Stimulated activated CD4-positive, alpha-beta T cell treated with anti-CD3 and anti-CD28 coated beads, TNF-alpha, amount 100 ng/mL, for 48 hours (primary cell): Measurements from ENCODE around the gene RAB3D.
"Not testable (repeated sequence)": the region's sequence is repeated elsewhere in the genome, so short reads cannot be mapped to it uniquely, and the experiment has no call there.

Source experiments
- DNase-seq, 3 donors: peaks; one replicate each; pipeline ENCODE4 v3.0.0-alpha.2; 2020; ENCODE audit warnings: low read depth in 3 of 3

RAB3D gene

DNA sequence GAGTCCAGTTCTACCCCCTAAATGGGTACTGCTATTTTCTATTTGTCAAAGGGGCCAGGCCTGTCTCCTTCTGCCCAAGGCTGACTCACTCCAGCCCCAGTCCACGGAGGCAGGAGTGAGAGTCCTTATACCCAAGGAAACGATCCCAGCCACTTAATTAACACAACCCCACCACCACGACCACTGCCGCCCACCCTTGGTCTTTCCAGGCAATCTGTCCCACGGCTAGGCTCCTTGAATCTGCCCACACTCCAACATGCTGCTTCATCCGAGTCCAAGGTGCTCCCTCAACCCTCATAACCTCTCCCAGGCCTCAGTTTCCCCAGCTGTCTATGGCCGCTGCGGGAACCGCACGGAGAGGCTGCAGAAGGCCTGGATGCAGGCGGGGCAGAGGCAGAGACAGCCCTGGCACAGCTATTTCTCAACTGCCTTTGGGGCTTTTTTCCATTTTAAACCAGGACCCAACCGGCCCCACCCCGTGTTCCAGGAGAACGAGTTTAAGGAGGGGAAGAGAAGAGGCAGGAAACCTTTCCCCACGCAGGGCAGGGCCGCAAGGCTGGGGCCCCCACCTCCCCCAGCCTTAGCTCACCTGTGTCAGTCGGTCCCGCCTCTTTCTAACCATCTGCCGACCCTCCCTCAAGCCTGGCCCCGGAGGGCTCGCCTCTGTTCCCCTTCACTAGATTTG is 746 bp downstream of the RAB3D start:
- no peak for DNase-seq

DNA sequence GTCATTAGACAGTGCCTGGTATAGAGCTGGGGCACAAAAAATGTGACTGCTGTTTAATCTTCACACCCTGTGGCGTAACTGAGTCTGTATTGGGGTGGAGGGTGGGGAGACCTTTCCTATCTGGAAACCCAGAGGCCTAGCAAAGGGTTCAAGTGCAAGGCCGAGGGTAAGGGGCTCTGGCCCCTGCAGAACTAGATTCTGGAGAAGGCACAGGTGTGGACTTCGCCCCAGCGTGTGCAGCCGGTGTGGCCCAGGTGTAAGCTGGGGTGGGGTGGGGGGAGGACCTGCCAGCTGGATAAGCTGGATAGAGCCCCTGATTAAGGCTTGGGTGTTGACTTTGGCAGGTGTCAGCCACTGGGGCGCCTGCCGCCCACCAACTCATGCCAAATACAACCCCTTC is 1.3 kb downstream of the RAB3D start:
- DNase-seq: no peak

DNA sequence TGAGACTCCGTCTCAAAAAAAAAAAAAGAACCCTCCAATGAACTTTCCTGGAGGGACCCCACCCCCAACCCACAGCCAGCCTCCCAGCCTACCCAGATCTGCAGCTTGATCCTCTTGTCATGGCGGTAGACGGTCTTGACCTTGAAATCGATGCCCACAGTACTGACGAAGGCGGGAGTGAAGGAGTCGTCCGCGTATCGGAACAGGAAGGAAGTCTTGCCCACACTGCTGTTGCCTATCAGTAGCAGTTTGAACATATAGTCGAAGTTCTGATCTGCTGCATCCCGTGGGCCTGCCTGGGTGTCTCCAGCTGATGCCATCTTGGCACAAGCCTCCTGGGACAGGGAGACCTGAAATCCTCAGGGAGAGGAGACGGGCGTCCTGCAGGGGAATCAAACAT is 2.4 kb downstream of the RAB3D start:
- DNase-seq: no peak

DNA sequence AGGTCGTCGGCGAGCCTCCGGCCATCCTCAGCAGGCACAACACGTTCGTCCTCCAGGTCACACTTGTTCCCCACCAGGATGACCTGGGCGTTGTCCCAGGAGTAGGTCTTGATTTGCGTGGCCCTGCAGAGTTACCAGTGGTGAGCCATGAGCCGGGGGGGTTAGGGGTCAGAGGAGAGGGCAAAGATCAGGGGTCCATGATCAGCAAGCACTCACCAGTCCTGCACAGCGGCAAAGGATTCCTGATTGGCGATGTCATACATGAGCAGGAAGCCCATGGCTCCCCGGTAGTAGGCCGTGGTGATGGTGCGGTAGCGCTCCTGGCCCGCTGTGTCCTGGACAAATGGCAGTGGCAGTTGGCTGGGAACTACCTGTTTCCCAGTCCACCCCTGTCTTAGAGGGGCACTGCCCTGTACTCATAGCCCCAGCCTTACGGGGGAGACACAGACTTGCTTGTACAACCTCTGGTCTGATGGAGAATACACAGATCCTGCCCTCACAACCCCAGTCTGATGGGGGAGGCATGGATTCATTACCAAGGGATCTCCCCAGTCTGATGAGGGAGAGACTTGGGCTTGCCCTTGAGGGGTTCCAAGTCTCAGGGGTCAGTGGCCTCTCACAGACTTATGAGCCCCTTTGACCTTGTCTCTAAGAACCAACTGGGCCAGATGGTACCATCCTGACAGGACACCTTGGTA is 3.9 kb downstream of the RAB3D start:
- no peak for DNase-seq

DNA sequence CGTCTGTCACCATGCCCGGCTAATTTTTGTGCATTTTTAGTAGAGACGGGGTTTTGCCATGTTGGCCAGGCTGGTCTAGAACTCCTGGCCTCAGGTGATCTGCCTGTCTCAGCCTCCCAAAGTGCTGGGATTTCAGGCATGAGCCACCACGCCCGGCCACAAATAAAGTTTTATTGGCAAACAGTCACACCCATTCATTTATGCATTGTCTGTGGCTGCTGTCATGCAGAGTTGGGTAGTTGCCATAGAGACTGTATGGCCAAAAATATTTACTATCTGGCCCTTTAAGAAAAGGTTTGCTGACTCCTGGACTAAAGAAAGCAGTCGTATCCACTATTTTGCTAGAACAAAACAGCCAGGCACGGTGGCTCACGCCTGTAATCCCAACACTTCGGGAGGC is 5.6 kb downstream of the RAB3D start:
- DNase-seq: not testable (repeated sequence)

DNA sequence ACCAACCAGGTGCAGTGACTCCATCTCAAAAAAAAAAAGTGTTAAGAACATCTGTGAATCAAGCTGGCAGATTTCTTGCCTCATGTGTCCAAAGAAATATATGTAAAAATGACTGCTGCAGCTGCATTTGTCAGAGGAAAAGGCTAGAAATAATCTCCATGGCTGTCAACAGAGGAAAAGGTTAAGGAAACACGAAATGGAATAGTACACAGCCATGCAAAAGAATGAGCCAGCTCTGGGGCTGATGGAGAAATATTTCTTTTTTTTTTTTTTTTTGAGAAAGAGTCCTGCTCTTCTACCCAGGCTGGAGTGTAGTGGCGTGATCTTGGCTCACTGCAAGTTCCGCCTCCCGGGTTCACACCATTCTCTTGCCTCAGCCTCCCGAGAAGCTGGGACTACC is 6.6 kb downstream of the RAB3D start:
- DNase-seq: no peak

DNA sequence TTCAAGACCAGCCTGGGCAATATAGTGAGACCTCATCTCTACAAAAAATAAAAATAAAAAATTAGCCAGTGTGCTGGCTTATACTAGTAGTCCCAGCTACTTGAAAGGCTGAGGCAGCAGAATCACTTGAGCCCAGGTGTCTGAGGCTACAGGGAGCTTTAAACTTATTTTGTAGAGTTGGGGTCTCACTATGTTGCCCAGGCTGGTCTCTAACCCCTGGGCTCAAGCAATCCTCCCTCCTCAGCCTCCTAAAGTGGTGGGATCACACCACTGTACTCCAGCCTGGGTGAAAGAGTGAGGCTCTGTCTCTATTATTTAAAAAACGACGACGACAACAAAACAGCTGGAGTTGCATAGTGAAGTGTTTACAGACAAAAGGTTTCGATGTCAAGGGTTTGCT is 8.0 kb downstream of the RAB3D start:
- no peak for DNase-seq

DNA sequence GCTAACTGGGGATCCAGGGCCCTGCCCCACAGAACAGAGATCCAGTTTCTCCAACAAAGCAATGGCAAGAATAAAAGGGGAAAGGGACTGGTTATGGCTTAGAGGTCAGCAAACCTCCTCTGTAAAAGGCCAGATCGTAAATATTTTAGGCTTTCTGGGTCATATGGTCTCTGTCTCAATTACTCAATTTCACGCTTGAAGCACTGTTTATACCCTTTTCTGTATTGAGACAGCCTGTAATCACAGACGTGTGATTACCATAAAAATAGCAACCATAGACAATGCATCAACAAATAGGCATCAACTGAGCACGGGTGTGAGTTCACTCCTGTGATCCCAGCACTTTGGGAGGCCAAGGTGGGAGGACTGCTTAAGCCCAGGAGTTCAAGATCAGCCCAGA is 9.3 kb downstream of the RAB3D start:
- DNase-seq: no peak

DNA sequence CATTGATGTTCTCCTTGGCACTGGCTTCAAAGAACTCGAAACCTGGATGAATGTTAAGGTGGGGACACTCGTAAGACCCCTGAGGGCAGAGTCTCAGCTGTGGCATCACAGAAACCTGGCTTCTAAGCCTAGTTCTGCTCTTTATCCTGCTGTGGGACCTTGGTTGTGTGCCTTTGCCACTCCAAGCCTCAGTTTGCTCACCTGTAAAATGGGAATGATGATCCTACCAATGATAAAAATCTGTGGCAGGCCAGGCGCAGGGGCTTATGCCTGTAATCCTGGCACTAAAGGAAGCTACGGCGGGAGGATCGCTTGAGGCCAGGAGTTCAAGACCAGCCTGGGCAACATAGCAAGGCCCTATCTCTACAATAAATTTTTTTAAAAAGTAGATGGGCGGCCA is 13.9 kb downstream of the RAB3D start:
- no peak for DNase-seq

DNA sequence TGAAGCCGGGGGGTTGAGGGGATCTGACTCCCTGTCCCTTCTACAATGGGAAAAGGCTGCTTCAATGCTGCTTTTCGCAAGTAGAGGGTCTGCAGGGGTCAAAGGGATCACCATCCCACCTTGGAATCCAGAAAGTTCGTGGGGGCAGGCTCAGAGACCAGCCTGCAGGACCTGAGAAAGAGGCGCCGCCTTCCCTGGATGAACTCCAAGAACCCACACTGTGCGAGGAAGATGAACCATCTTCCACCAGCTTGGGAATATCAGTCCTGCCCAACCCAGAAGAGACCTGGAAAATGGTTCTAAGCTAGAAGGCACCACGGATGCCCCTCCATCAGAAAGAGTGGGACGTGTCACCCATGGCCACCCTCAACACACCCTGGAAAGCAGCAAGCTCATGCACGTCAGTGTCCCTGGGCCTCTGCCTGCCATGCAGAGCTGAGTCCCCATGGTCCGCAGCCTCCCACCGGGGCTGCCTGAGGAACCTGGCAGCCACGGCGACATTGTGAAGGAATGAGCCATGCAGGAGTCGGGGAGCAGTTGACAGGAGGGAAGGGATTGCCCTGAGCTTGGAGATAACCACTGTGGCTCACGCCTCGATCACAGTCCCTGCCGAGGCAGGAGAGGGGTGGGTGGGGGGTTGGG is 14.6 kb downstream of the RAB3D start:
- no peak for DNase-seq

DNA sequence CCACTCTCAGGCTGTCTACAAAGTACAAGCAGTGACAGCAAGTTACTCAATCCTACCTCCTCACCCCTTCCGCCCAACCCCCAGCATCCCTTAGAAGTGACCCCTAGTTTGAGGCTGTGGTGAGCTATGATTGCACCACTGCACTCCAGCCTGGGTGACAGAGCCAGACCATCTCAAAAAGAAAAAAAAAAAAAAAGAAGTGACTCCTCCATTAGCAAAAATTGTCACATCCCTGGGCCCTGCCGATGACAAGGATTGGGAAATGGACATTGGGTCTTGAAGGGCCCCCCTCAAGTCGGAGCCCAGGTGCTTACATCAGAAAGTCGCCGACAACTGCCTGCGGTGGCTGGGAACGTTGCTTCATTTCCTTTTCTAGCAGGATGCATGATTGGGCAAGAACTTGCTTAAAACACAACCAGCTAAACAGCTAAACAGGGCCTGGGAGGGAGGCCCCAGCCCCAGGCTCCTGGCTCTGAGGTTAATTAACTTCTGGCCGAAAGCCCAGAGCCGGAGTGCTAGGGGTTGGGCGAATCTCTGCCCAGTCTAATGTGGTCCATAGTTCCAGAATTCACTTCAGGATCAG is 15.3 kb downstream of the RAB3D start:
- DNase-seq: peak in 1 of 3 donors; percentile 14

DNA sequence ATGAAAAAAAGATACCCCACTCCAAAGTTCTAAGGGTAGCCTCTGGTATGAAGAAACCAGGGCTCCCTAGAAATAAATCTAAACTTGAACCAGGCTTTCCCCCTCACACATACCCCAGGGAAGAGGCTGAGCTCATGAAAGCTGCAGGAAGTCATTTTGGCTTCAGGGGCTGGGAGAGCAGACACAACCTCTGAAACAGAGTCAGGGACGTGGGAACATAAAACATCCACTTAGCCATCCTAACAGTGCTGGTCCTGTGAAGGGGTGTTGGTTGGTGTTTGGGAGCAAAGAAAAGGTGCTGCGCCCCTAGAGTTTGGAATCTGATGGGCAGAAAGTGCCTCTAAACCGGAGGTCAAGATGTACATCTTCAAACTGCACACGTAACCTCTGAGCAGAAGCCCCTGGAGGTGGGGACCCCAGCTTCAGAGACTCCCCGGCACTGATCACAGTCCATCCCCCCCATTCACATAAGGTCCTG is 15.8 kb downstream of the RAB3D start:
- DNase-seq: no peak

DNA sequence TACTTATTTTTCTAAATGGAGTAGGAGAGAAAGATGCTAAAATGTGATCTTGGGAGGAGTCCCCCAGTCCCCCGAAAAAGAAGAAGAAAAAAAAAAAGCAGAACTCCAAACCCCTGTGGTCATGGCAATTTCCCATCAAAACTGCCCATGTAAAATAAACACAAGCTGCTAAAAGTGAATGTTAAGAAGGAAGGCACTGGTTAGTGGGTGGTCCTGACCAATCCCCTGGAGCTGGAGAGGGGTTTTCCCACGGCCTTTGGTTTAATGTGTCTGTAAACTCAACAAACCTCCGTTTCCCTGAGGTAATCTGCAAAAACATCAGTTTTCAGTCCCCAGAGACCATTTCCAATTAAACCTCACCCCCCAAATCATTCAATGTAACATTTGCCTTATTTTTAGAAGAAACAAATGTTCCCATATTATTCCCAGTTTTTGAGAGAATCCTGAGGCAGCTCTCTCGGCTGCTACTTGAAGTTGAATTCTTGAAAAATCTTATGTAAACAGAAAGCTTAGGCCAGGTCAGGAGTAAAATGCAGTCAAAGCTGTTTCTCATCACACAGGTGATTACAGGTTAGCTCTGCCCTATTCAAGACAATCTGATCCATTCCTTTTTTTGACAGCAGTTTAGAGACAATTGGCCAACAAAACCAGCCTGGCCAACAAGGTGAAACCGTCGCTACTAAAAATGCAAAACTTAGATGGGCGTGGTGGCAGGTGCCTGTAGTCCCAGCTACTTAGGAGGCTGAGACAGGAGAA is 17.0 kb downstream of the RAB3D start:
- DNase-seq: no peak

DNA sequence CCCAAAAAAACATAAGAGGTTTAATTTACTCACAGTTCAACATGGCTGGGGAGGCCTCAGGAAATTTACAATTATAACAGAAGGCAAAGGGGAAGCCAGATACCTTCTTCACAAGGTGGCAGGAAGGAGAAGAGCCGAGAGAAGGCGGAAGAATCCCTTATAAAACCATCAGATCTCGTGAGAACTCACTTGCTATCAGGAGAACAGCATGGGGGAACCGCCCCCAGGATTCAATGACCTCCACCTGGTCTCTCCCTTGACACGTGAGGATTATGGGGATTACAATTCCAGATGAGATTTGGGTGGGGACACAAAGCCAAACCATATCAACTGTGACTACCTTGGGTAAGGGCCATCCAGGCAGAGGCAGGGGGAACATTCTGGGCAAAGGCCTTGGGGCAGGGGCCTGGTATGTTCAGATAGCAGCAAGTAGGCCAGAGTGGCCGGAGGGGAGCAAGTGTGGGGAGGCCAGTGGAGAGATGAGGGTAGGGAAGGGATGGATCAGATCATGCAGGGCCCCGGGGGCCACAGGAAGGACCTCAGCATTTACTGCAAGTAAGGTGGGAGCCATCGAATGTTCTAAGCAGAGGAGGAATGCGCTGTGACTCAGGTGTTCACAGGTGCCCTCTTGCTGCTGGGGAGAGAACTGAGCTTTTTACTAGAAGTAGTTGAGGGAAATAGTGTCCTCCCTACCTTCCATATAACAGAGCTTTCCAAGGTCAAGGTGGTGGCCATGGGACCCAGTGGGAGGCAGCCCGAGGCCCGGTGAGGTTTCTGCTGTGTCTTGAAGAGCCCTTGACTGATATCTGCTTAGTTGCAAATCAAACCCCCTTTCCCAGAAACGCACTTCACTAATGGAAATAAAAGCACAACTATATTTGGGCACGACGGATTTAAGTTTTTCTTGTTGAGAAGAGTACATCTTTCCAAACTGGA is 18.0 kb downstream of the RAB3D start:
- DNase-seq: no peak

DNA sequence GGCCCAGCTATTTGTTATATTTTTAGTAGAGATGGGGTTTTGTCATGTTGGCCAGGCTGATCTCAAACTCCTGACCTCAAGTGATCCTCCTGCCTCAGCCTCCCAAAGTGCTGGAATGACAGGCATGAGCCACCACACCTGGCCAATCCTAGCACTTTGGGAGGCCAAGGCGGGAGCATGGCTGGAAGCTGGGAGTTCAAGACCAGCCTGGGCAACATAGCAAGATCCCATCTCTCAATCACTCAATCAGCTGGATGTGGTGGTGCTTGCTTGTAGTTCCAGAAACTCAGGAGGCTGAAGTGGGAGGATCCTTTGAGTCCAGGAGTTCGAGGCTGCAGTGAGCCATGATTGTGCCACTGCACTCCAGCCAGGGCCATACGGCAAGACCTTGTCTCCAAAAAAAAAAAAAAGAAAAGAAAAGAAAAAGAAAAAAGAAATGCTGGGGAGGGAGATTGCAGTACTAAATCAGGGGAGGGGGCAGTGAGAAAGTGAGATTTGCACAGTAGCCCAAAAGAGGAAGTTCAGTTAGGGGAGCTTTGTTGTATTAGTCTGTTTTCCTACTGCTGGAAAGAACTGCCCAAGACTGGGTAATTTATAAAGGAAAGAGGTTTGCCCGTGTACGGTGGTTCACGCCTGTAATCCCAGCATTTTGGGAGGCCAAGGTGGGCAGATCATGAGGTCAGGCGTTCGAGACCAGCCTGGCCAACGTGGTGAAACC is 19.0 kb downstream of the RAB3D start:
- not testable (repeated sequence) for DNase-seq

DNA sequence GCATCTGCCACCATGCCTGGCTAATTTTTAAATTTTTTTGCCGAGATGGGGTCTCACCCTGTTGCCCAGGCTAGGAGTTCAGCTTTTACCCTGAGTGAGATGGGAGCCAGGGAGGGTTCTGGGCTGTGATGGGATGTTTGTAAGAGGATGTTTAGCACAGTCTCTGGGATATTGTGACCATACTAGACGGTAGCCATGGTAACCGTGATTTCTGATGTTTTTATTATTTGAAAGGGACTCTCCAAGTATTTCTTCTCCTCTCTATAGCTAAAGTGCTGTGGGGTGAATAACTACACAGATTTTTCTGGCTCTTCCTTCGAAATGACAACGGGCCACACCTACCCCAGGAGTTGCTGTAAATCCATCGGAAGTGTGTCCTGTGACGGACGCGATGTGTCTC is 33.1 kb downstream of the RAB3D start:
- no peak for DNase-seq

DNA sequence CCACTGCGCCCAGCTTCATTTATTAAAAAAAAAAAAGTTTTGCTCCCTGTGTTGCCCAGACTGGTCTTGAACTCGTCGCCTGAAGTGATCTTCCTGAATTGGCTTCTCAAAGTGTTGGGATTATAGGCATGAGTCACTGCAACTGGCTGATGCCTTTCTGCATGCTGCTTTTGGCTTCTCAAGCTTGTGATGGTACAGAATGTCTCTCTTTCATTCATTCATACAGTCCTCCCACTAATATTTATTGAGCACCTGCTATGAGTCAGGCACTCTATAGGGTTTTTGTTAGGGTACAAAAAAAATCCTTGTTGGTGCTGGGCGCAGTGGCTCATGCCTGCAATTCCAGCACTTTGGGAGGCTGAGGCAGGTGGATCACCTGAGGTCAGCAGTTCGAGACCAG is 34.5 kb downstream of the RAB3D start:
- no peak for DNase-seq

DNA sequence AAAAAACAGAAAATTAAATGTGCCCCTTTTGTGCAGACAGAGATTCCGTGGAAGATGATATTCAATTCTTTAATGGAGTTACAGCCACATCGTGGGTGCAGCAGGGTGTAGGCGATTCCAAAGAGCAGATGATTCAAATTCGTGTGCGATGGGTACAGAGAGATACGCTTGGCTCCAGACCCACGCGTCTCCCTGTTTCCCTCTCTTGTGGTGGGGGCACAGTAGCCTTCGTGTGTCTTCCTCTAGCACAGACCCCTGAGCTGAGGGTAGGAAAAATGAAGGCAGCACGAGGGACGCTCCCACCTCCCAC is 38.7 kb downstream of the RAB3D start:
- DNase-seq: no peak

DNA sequence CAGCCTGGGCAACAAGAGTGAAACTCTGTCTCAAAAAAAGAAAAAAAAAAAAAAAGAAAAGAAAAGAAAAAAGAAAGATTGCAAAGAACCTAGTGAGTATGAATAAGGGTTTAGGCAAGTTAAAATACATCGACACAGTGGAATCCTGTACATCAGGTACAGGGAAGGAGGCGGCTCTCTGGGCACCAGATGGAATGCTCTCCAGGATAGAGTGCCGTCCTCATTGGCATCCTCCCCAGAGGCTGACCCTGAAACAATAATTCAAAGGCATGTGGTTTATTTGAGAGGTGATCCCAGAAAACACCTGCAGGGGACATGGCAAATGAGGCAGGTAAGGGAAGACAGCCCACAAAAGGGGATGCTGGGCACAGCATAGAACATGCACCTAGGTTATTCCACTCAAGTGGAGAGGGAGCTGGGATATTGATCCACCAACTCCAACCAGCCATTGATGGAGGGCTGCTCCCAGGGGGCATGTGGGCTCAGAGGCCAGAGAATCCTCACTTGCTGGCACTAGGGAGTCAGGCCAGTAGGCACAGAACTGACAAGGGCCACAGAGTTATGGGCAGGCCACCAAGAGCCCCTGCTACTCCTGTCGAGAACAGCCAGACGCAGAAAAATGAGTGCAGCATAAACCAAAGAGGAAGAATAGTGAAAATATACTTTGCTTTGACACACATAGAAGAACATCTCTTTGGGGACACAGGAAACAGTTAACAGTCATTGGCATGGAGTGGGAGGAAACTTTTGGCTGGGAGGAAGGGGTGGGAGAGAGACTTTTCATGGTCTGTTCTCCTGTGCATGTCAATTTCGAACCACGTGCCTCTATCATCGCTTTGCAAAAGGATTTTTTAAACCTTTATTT is 39.3 kb downstream of the RAB3D start:
- DNase-seq: no peak
